ENCODE measurements around the gene MORN4.

GRCh38 chr10:97590082-97590747, 43.1 kb downstream of the MORN4 start:
- TF ChIP-seq, protein P1, sequence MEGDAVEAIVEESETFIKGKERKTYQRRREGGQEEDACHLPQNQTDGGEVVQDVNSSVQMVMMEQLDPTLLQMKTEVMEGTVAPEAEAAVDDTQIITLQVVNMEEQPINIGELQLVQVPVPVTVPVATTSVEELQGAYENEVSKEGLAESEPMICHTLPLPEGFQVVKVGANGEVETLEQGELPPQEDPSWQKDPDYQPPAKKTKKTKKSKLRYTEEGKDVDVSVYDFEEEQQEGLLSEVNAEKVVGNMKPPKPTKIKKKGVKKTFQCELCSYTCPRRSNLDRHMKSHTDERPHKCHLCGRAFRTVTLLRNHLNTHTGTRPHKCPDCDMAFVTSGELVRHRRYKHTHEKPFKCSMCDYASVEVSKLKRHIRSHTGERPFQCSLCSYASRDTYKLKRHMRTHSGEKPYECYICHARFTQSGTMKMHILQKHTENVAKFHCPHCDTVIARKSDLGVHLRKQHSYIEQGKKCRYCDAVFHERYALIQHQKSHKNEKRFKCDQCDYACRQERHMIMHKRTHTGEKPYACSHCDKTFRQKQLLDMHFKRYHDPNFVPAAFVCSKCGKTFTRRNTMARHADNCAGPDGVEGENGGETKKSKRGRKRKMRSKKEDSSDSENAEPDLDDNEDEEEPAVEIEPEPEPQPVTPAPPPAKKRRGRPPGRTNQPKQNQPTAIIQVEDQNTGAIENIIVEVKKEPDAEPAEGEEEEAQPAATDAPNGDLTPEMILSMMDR (IDR thresholded peaks at IDR 0.05) = no peak
- no peak for TF ChIP-seq POLR2A (IDR thresholded peaks at IDR 0.05)
